ENCODE data around the gene FAM162A. TPM values are rescaled to one million over a fixed set of nuclear protein-coding genes. Genes with fewer than 3 reads are reported as not detected.

The FAM162A gene
- total and polyA plus RNA-seq, 2 donors: 45.0 to 69.5 TPM

GRCh38 chr3:122366379-122366749 lies 17.6 kb upstream of the FAM162A start:
- DNase-seq (ENCODE audit: low read depth in 6 of 9, low spot score in 9 of 9): no peak
- Histone ChIP-seq H3K4me3 (ENCODE audit: low read length in 2 of 2) (no peak overlapping the region), H3K27ac (ENCODE audit: low read depth in 1 of 2, low read length in 1 of 2) (no peak overlapping the region), H3K4me1 (ENCODE audit: control insufficient read depth in 2 of 2, insufficient read depth in 2 of 2, low read length in 2 of 2) (no peaks in the 10 kb centered on the region), H3K9me3 (ENCODE audit: control insufficient read depth in 2 of 2, insufficient read depth in 1 of 2, low read length in 1 of 2) (no peaks in the 10 kb centered on the region), H3K36me3 (ENCODE audit: control insufficient read depth in 2 of 2, insufficient read depth in 2 of 2, low read length in 1 of 2) (peaks cover 14 to 21% of the 10 kb centered on the region in 2 donors), H3K27me3 (ENCODE audit: control insufficient read depth in 2 of 2, insufficient read depth in 1 of 2, low read length in 1 of 2) (no peaks in the 10 kb centered on the region)
- 98% methylated on average over 5 of the region's 5 CpGs for WGBS

DNA sequence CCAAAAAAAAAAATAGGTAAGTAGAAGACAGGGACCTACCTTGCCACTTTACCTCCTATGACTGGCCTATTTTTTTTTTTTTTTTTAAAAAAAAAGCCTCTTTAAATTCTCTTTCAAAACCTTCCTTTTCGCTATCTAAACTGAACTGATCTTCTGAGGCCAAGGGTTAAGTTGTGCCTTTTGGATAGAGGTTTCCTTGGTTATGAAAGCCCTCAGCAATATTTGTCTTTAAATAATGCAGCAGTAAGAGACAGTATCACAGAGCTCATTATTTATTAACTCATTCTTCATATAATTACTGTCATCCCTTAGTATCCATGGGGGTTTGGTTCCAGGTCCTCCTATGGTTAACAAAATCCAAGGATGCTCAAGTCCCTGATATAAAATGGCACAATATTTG lies 9.9 kb upstream of the FAM162A start:
- Histone ChIP-seq H3K27ac (ENCODE audit: low read depth in 1 of 2, low read length in 1 of 2) (no peak overlapping the region), H3K4me3 (ENCODE audit: low read length in 2 of 2) (no peak overlapping the region), H3K36me3 (ENCODE audit: control insufficient read depth in 2 of 2, insufficient read depth in 2 of 2, low read length in 1 of 2) (peaks cover 3 to 4% of the 10 kb centered on the region in 2 donors), H3K9me3 (ENCODE audit: control insufficient read depth in 2 of 2, insufficient read depth in 1 of 2, low read length in 1 of 2) (no peaks in the 10 kb centered on the region), H3K4me1 (ENCODE audit: control insufficient read depth in 2 of 2, insufficient read depth in 2 of 2, low read length in 2 of 2) (no peaks in the 10 kb centered on the region), H3K27me3 (ENCODE audit: control insufficient read depth in 2 of 2, insufficient read depth in 1 of 2, low read length in 1 of 2) (no peaks in the 10 kb centered on the region)
- DNase-seq (ENCODE audit: low read depth in 6 of 9, low spot score in 9 of 9): no peak
- 98% methylated on average over 1 of the region's 1 CpG for whole genome bisulfite sequencing

DNA sequence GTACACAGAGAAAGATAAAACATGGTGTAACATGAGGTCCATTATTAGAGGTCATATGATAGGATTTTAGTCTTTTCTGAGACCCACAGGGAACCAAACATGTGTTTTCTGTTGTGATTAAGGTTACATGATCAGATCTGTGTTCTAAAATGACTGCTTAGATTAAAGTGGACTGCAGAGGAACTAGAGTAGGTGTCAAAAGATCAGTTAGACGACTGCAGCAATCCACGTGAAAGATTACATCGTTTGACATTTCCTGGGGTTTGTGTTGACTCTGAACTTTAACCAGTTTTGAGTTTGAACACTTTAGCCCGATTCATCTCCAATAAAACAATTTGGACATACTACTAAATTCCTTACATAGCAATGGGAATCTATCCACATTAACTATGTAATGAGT lies 6.0 kb upstream of the FAM162A start:
- WGBS: 94% methylated on average over 4 of the region's 4 CpGs
- H3K36me3 ChIP-seq (ENCODE audit: control insufficient read depth in 2 of 2, insufficient read depth in 2 of 2, low read length in 1 of 2): peaks cover 0 to 2% of the 10 kb centered on the region in 2 donors
- peaks cover 2 to 3% of the 10 kb centered on the region in 2 donors for H3K4me1 ChIP-seq (ENCODE audit: control insufficient read depth in 2 of 2, insufficient read depth in 2 of 2, low read length in 2 of 2)
- no peak overlapping the region for H3K4me3 ChIP-seq (ENCODE audit: low read length in 2 of 2)
- DNase-seq (ENCODE audit: low read depth in 6 of 9, low spot score in 9 of 9): no peak
- H3K27me3 ChIP-seq (ENCODE audit: control insufficient read depth in 2 of 2, insufficient read depth in 1 of 2, low read length in 1 of 2): no peaks in the 10 kb centered on the region
- H3K27ac ChIP-seq (ENCODE audit: low read depth in 1 of 2, low read length in 1 of 2): no peak overlapping the region
- H3K9me3 ChIP-seq (ENCODE audit: control insufficient read depth in 2 of 2, insufficient read depth in 1 of 2, low read length in 1 of 2): no peaks in the 10 kb centered on the region

GRCh38 chr3:122382888-122383666 lies 905 bp upstream of the FAM162A start, which contains the start of gene MIX23:
TSS of gene MIX23 (minus strand) at chr3:122383231. CDS start at chr3:122383224, 7 bp downstream.
- peaks cover 2 to 12% of the 10 kb centered on the region in 2 donors for H3K4me1 ChIP-seq (ENCODE audit: control insufficient read depth in 2 of 2, insufficient read depth in 2 of 2, low read length in 2 of 2)
- WGBS: under 1% methylated on average over 31 of the region's 31 CpGs
- peak; percentile 67 to 93 (median 80) for DNase-seq (ENCODE audit: low read depth in 6 of 9, low spot score in 9 of 9)
- H3K36me3 ChIP-seq (ENCODE audit: control insufficient read depth in 2 of 2, insufficient read depth in 2 of 2, low read length in 1 of 2): no peaks in the 10 kb centered on the region
- H3K27ac ChIP-seq (ENCODE audit: low read depth in 1 of 2, low read length in 1 of 2): peak within 1 kb of the TSS; percentile 82 to 90
- no peaks in the 10 kb centered on the region for H3K27me3 ChIP-seq (ENCODE audit: control insufficient read depth in 2 of 2, insufficient read depth in 1 of 2, low read length in 1 of 2)
- no peaks in the 10 kb centered on the region for H3K9me3 ChIP-seq (ENCODE audit: control insufficient read depth in 2 of 2, insufficient read depth in 1 of 2, low read length in 1 of 2)
- H3K4me3 ChIP-seq (ENCODE audit: low read length in 2 of 2): peak within 1 kb of the TSS; percentile 73 to 92

- Histone ChIP-seq H3K9me3 (ENCODE audit: control insufficient read depth in 2 of 2, insufficient read depth in 1 of 2, low read length in 1 of 2) (no peaks in the 10 kb centered on the region), H3K27me3 (ENCODE audit: control insufficient read depth in 2 of 2, insufficient read depth in 1 of 2, low read length in 1 of 2) (no peaks in the 10 kb centered on the region), H3K4me3 (ENCODE audit: low read length in 2 of 2) (no peak overlapping the region), H3K27ac (ENCODE audit: low read depth in 1 of 2, low read length in 1 of 2) (no peak overlapping the region), H3K36me3 (ENCODE audit: control insufficient read depth in 2 of 2, insufficient read depth in 2 of 2, low read length in 1 of 2) (no peaks in the 10 kb centered on the region), H3K4me1 (ENCODE audit: control insufficient read depth in 2 of 2, insufficient read depth in 2 of 2, low read length in 2 of 2) (peaks cover under 1 to 10% of the 10 kb centered on the region in 2 donors)
- 94% methylated on average over 3 of the region's 3 CpGs for WGBS
- DNase-seq (ENCODE audit: low read depth in 6 of 9, low spot score in 9 of 9): no peak
Measured at GRCh38 chr3:122387709-122388108, 3.7 kb downstream of the FAM162A start.

DNA sequence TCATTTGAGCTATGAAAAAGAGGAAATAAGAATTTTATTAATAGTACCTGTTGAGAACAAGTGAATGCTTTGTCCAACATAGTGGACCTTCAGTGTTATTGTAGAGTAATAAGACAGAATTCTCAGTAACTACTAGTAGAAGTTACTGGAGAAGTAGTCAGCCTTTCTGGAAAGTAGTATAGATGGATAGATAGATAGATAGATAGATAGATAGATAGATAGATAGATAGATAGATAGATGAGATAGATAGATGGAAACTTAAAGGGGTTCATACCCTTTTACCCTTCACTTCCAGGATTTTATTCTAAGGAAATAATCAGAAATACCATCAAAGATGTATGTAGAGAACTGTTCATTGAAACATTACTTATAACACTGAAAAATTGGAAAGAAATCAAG lies 5.2 kb downstream of the FAM162A start:
- Histone ChIP-seq H3K27ac (ENCODE audit: low read depth in 1 of 2, low read length in 1 of 2) (no peak overlapping the region), H3K9me3 (ENCODE audit: control insufficient read depth in 2 of 2, insufficient read depth in 1 of 2, low read length in 1 of 2) (no peaks in the 10 kb centered on the region), H3K4me1 (ENCODE audit: control insufficient read depth in 2 of 2, insufficient read depth in 2 of 2, low read length in 2 of 2) (peaks cover 0 to 4% of the 10 kb centered on the region in 2 donors), H3K4me3 (ENCODE audit: low read length in 2 of 2) (no peak overlapping the region), H3K36me3 (ENCODE audit: control insufficient read depth in 2 of 2, insufficient read depth in 2 of 2, low read length in 1 of 2) (no peaks in the 10 kb centered on the region), H3K27me3 (ENCODE audit: control insufficient read depth in 2 of 2, insufficient read depth in 1 of 2, low read length in 1 of 2) (no peaks in the 10 kb centered on the region)
- DNase-seq (ENCODE audit: low read depth in 6 of 9, low spot score in 9 of 9): no peak

DNA sequence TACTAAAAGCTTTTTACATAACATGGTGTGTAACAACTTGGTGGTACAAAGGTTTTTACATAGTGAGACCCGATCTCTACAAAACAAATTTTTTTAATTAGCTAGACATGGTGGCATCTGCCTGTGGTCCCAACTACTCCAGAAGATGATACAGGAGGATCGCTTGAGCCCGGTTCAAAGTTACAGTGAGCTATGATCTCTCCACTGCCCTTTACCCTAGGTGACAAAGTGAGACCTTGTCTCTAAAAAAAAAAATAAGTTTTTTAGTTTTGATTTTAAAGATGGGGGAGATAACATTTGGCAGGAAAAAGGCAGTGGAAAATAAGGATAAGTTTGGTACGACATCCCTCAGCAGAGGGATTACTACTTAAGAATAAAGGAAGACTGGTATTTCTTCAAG lies 5.9 kb downstream of the FAM162A start:
- Histone ChIP-seq H3K27me3 (ENCODE audit: control insufficient read depth in 2 of 2, insufficient read depth in 1 of 2, low read length in 1 of 2) (no peaks in the 10 kb centered on the region), H3K9me3 (ENCODE audit: control insufficient read depth in 2 of 2, insufficient read depth in 1 of 2, low read length in 1 of 2) (no peaks in the 10 kb centered on the region), H3K27ac (ENCODE audit: low read depth in 1 of 2, low read length in 1 of 2) (no peak overlapping the region), H3K4me1 (ENCODE audit: control insufficient read depth in 2 of 2, insufficient read depth in 2 of 2, low read length in 2 of 2) (no peaks in the 10 kb centered on the region), H3K4me3 (ENCODE audit: low read length in 2 of 2) (no peak overlapping the region), H3K36me3 (ENCODE audit: control insufficient read depth in 2 of 2, insufficient read depth in 2 of 2, low read length in 1 of 2) (no peaks in the 10 kb centered on the region)
- no peak for DNase-seq (ENCODE audit: low read depth in 6 of 9, low spot score in 9 of 9)
- WGBS: 99% methylated on average over 4 of the region's 4 CpGs

DNA sequence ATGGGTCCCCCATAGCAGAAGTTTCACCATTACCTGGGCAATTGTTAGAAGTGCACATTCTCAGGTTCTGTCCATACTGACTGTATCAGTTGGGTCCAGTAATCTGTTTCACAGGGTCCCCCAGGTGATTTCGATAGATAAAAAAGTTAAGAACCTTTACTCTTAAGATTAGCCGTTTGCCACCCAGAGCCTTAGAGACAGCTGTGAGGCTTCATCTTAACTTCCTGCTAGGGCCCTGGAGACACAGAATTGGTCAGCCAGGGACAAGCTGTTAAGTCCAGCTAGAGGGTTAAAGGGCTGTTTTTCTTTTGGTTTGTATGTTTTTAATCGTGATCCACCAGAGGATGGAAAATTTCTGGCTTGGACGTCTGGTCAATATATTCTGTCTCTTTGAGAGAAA lies 6.7 kb downstream of the FAM162A start:
- Histone ChIP-seq H3K4me1 (ENCODE audit: control insufficient read depth in 2 of 2, insufficient read depth in 2 of 2, low read length in 2 of 2) (no peaks in the 10 kb centered on the region), H3K27ac (ENCODE audit: low read depth in 1 of 2, low read length in 1 of 2) (no peak overlapping the region), H3K36me3 (ENCODE audit: control insufficient read depth in 2 of 2, insufficient read depth in 2 of 2, low read length in 1 of 2) (no peaks in the 10 kb centered on the region), H3K4me3 (ENCODE audit: low read length in 2 of 2) (no peak overlapping the region), H3K9me3 (ENCODE audit: control insufficient read depth in 2 of 2, insufficient read depth in 1 of 2, low read length in 1 of 2) (no peaks in the 10 kb centered on the region), H3K27me3 (ENCODE audit: control insufficient read depth in 2 of 2, insufficient read depth in 1 of 2, low read length in 1 of 2) (no peaks in the 10 kb centered on the region)
- DNase-seq (ENCODE audit: low read depth in 6 of 9, low spot score in 9 of 9): no peak
- WGBS: 95% methylated on average over 4 of the region's 4 CpGs

GRCh38 chr3:122391681-122392446 lies 7.9 kb downstream of the FAM162A start:
- WGBS: 95% methylated on average over 2 of the region's 2 CpGs
- no peaks in the 10 kb centered on the region for H3K36me3 ChIP-seq (ENCODE audit: control insufficient read depth in 2 of 2, insufficient read depth in 2 of 2, low read length in 1 of 2)
- no peaks in the 10 kb centered on the region for H3K9me3 ChIP-seq (ENCODE audit: control insufficient read depth in 2 of 2, insufficient read depth in 1 of 2, low read length in 1 of 2)
- no peak overlapping the region for H3K4me3 ChIP-seq (ENCODE audit: low read length in 2 of 2)
- H3K27me3 ChIP-seq (ENCODE audit: control insufficient read depth in 2 of 2, insufficient read depth in 1 of 2, low read length in 1 of 2): no peaks in the 10 kb centered on the region
- no peak for DNase-seq (ENCODE audit: low read depth in 6 of 9, low spot score in 9 of 9)
- no peaks in the 10 kb centered on the region for H3K4me1 ChIP-seq (ENCODE audit: control insufficient read depth in 2 of 2, insufficient read depth in 2 of 2, low read length in 2 of 2)
- H3K27ac ChIP-seq (ENCODE audit: low read depth in 1 of 2, low read length in 1 of 2): no peak overlapping the region

Measured in thymus (tissue), 11 donors.